ENCODE results near the gene GPC6.

The GPC6 gene

DNA sequence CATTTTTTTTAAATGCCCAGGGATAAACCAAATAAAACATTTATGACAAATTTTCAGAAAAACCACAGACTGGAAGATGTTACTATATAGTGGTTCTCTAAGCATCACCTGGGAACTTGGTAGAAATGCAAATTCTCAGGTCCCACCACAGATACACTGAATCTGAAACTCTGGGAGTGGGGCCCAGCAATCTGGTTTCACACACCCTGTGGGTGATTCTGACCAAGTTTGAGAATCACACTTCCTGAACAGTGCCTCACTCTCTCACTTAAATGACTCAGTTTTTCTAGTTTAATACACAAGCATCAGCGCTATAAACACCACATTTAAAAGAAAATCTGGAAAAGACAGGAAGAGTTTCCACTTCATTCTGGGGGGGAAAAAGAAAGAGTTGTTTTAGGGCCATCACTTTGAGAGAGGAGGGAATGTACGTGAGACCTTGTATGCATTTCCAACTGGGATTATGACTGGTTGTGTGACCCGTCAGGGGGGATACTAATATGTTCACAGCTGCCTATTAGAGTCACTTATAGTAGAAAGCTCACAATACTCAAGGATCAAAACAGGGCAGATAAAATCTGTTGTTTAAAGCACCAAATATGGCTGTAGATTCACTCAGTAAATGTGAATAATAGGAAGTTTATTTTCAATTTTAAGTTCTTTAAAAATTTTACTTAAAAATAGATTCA, 567.7 kb downstream of the GPC6 start:
- DNase-seq: no peak

DNA sequence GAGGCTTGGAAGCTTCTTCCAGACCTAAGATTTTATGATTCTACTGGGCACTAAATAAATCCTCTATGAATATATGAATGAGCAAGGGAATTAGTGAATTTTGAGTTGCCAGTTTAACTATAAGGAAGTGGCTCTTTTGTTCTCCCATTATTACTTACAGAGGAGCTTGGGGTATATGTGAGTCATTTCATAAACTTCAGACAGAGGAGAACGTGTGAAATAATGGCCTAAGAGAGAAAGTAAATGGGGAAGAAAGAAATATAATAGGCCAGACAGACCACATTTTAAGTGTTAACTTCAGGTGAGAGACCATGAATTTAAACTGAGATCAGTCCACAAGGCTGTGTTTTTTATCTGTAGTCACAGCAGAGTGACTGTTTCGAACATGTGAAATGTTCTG, 570.9 kb downstream of the GPC6 start:
- no peak for DNase-seq

DNA sequence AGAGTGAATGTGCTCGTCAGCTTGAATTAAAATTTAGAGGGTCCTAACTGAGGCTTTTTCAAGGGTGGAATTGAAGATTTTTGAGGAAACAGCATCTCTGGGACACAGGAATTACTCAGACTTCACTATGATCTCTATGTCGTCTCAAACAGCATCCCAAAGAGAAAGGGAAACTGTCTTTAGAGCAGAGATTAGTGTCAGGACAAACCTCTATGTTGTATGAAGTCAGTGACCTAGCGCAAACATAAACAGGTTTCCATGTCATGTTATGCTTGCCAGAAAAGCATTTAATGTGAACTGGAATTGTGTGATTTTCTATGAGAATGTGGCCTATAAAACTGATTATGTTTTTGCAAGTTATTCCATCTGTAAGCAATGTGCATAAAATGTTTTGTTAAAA, 573.7 kb downstream of the GPC6 start:
- DNase-seq: no peak

DNA sequence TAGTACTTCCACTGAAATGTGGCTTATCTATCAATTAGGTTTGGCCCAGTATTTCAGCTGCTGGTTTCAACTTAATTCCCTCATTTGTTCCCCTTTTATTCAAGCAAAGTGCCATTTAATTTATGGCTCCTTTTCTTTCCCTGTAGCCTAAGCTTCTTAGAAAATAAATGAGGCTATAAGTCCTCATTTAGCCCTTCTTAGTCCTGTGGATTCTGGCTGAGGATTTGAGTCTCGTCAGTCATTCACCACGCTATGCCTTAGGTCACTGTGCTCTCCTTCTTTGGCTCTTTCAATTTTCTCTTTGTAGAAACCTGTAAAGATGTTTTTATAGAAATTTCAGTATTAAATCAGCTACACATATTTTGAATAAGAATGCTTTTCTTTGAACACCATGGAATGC, 579.1 kb downstream of the GPC6 start:
- DNase-seq: no peak

DNA sequence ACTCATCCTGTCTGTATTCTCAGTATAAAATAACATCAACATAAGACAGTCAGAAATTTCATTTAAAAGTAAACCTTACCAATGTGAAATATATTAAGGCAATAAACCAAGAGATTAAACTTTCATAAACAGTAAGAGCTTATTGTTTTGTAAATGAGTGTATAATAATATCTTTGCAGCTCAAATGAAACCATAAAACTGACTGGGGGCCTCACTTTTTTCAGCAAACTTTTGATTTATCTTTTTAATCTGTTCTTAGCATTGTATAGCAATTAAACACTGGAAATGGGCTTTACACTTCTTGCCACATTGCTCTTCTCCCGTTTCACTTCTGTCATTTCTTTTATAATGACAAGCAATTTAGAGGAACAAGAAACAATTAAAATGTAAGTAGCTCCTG, 580.3 kb downstream of the GPC6 start:
- no peak for DNase-seq

DNA sequence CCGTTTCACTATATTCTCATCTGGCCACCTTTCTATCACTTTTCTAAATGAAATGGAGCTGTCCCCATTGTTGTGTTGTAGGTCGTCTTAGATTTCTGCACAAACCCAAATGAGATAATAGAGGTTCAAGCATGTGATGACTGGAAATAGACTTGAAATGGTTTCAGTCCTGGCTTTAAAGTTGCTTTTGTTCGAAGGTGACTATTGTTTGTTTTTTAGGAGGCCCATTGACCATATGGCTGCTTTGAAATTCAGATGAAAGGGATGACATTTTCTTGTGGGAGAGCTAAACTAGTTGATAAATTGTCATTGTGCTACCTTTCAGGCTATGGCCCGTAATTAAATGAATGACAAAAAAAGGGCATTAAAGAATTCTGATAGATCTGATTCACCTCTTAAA, 583.7 kb downstream of the GPC6 start:
- DNase-seq: no peak

DNA sequence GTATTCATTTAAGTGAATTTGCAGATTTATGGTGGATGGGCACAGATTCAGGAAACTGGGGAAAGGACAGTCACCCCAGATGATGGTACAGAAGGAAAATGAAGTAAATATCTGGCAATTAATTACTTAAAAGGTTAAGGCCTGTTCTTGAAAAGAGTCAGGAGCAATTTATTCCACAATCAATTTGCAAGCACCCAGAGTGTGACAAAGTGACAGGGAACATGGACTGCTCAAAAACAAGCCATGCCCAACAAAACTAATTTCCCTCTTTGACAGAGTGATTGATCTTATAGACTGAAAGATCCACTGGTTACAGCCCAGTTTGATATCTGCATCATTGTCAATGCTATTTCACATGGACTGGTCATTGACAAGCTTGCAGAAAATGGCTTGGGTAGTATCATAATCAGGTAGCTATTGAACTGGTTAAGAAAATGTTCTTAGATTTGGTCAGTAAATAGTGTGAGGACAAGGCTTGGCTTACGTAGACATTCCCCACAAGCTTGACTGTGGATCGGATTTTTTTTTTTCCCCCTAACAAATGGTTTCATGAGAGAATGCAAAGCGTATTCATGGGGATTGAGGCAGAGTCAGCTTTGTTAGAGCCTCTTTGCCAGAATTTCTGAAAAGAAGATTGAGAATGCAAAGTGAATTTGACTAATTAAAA, 584.6 kb downstream of the GPC6 start:
- DNase-seq: no peak

DNA sequence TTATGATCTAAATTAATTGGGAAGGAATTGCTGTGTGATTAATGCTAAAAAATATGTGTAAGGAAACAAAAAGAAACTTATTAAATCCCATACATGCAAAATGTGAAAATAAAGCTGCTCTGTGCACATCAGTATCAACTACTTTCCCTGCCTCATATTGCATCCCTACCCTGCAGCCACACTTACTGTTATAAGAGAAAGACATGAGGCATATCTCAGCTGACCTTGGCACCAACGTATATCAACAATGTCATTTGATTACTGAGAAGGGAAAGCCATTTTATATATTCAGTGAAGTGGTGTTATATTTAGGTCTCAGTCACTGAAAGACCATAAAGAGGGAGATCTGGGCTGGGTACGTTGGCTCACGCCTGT, 585.1 kb downstream of the GPC6 start:
- DNase-seq: no peak

DNA sequence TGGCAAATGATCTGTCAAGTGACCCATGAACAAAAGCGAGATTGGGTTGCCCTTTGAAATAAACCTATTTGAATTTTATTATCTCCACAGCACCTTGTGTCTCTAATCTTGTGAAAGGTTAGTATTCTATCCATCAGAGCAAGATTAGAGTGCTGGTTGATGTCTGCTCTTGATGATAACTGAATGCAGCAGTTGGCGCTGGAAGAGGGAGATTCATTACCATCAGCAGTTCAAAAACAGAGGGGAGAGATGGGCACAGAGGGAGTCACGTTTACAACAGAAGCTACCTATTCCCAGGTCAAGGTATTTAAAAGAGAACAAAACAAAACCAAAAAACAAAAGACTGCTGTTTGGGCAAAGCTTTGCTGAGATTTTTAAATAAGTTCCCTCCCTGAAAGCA, 588.1 kb downstream of the GPC6 start:
- no peak for DNase-seq

DNA sequence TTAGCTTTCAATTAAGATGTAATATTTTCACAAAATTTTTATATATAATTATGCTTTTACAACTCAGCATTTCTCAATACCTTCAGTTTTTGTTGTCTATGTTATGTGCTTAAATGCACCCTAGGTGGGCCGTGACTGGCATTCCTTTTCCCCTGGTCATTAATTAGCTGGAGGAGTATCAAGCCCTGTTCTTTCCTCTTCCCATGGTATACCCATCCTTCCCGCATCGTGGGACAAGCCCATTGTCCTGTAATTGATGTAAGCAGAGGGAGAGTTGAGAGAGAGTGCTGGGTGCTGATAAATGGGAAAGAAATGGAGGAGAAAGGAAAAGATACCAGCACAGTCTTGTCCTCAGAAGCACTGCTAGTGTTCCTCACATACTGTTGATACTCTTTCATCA, 591.7 kb downstream of the GPC6 start:
- DNase-seq: no peak

DNA sequence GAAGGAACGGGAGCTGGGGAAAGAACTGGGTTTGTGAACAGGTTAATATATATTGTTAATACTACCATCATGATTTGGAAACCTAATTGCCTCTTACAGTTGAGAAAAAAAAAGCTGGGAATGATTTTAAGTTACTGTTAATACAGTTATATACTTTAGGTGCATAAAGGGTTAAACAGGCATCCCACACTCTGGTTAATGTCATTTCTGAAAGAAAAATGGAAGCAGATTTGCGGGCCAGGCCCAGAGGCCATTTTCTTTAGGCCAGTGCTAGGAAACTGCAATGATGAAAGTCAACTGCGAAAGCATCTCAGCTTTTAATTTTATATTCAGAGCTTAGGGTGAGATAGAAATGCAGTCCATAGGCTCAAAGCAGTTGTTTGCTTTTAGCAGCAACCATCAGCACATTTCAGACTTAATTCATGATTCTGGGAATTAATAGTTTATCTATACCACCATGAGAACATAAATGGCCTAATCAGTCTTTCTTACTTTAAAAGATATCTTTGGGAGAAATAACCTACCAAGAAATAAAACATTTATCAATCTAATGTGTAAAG, 592.8 kb downstream of the GPC6 start:
- DNase-seq: no peak

DNA sequence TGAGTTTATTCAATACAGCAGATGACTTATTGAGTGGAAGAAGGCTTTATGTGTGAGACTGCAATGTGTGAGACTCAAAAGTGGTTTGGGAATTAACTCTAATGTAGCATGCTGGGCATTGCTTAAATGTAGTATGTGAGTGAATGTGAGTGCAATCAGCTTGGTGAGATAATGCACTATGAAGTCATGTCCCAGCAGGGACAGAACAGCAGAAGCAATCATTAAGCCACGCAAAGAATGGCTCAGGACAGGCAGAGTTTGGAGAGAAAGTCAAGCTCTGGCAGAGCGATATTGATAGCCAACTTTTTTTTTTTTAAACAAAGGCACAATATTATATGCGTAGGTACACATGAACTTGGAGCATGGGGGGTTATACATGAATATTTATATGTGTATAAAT, 597.7 kb downstream of the GPC6 start:
- DNase-seq: no peak

DNA sequence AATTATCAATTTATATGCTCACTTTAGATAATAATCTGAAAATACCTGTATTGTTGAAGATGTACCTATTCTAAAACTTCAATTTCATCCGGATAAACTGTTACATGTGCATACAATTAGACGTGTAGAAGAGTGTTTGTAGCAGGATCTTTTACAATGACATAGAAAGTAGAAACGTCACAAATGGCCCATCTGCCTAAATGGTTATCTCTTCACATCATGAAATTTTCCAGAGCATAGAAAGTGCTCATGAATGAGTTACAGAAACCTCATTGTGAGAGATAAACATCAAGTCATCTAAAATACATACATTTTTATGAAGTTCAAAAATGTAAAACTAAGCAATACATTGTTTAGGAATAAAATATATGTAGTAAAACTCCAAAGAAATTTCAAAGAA, 607.4 kb downstream of the GPC6 start:
- no peak for DNase-seq

DNA sequence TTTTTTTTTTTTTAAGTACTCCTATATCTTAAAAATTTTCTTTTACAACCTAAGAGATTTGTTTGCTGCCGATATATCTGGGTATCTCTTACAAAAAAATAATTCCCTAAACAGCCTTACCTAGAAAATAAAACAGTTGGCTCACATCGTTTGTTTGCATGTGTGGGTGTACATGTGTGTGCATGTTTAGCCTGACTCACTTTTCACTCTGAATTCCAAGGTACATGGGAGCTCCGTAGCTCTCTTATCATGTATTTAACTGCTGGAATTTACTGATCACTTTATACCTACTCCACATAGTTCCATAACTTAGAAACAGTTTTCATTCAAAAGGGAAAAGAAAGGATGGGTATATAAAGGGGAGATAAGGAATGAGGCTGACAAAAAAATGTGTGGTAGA, 616.5 kb downstream of the GPC6 start:
- DNase-seq: no peak

DNA sequence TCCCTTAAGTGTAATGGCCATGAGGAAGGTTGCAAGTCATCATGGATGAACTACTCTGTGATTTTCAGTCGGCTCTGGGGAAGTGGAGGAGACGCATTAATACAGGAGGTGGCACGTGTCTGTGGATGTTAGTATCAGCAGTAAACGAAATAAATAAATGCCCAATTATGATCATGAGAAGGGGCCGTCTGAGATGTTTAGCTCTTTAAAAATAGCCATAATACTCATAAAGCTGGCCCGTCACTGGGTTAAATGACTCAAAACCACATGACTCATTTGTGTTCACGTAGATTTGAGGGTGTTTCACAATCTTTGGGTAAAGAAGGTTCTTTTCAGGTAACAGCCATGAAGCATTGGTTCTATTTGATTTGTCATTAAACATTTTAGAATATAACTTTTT, 620.6 kb downstream of the GPC6 start:
- no peak for DNase-seq

DNA sequence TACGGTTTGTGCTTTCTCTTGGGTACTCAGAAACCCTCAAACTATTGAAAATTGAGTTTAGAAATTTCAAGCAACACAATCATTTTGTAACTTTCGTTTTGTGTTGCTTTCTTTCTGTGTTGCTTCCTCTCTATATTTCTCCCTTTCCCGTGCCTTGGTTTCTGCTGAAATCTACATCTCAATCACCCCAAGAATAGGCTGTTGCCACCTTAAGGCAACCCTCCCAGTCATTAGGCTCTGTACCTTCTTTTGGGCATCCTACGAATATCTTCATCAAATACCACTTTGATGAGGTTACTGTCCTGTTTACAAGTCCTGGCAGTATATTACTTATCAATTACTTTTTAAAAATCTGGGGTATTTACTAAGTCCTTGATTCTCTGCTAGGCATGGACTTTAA, 621.6 kb downstream of the GPC6 start:
- DNase-seq: no peak

DNA sequence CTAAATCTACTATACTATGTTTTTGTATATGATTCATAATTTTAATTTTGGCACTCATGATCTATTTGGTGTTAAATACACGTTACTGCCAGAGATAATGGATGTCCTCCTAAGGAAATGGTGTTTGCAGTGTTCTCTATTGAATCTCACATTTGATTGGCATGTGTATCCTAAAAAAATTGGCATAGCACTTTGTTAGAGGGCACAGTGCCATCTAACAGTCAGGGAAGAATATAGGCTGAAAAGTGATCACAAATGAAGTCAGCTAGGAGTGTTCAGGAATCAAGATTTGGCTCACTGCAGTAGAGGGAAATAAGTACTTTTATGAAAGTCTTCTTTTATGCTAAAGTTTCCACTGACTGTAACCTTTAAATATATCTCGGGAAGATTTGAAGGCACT, 624.6 kb downstream of the GPC6 start:
- no peak for DNase-seq

DNA sequence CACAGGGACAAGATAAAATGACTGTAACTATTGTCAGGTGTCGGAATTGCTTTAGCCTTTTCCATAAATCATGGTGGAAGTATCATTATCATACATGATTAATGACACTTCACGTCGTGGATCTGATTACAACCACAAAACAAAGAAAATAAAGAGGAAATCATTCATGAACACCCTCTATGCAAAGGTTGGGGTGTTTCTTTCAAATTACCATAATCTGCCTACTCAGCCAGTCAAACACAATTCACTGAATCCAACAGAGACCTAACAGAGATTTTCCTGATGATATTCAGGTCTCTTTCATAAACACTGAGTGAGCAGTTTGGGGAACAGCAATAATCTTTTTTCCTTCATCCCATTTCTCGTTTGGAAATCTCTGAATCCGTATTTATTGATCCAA, 627.3 kb downstream of the GPC6 start:
- DNase-seq: no peak

DNA sequence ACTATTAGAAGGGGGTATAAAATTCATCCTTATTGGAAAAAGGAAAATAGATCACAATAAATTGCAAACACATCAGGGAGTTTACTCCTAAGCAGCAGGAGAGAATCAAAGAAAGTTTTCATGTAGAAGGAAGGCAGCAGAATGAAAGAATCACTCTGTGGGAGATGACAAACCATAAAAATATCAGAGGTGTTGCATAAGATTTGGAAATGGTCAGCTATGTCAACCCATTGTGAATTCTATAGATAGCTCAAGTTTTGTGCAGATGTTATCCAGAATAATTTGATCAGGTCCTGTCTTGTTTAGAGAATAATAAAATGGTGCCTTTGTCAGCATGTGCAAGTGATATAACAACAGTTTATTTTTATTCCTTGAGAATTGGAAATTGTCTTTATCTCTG, 630.5 kb downstream of the GPC6 start:
- DNase-seq: no peak

DNA sequence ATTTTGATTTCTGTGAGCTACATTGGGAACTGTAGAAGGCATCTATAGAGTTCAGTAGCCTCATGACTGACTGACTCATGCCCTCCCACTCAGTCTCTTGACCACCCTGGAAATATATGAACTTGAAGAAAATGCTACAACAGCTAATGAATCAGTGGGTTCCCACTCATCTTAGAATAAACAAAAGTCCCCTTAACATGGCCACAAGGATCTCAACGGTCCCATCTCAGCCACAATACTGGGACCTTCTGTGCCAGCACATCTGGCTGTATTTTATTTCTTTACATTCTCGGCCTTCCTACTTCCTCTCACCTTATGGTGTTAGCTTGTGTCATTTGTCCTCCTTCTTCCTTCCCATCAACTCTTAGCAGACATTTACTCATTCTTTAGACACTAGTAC, 633.1 kb downstream of the GPC6 start:
- DNase-seq: no peak

DNA sequence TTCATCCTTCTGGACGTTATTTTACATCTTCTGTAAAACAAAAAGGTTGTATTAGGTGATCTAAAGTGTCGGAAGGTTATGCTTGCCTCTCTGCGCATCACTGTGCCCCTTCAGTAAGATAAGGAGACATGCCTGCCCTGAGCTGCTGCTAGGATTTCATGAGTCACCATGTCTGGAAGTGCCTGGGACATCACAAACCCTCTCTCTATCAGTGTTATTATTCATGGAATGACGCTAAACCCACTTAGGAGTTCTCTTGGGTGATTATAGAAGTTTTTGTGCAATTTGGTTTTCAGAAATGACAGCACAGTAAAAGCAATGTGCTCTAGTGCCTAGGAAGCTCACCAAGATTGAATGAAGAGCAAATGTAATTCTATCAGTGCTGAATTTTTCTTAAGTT, 635.2 kb downstream of the GPC6 start:
- no peak for DNase-seq

DNA sequence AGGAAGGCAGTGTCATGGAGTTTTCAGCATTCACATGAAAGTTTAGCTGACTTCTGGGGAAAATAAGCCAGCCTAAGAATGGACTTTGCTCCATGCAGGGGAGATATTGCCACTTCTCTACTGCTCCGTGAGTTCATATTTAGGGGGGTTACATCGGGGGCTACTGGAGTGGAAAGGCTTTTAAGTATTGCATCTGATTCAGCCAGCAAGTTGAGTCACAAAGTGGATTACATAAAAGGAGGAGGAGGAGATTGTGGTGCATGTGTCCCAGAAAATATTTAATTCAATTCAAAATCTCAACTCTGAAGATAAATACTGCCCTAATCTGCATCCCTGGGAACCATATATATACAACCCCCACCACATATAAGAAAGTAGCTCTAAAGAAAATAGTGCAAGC, 635.7 kb downstream of the GPC6 start:
- no peak for DNase-seq

DNA sequence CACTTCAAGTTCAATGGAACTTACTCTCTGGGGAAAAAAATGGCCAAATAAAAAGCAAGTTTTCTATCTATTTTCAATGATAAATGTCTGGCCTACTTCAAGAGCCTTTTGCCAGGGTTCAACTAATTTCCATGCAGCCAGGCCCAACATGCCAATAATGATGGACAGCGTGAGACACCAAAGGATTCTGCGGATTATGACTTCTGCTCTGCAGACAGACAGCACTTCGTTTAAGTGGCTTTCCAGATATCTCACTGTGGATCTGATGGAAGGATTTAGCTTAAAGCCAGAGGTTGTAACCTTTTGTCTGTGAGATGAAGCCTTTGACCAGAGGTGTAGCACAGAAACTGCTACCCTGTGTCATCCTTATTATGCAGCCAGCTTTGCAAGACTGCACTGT, 638.6 kb downstream of the GPC6 start:
- no peak for DNase-seq

DNA sequence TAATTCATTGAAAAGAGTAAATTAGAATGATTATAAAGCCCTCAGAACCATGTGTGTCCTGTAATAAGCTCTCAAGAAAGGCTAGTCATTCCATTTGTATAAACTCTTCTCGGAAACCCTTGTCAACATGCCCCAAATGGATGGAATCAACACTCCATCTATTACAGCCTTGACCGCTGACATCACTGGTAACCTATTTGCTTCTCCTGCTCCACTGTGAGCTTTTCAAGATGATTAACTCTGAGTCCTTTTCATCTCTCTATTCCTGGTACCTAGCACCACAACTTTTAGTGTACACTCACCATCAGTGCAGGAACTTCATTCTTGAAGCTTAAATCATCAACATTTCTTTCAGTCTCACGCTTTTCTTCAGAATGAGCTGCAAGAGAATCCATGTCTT, 640.9 kb downstream of the GPC6 start:
- no peak for DNase-seq

DNA sequence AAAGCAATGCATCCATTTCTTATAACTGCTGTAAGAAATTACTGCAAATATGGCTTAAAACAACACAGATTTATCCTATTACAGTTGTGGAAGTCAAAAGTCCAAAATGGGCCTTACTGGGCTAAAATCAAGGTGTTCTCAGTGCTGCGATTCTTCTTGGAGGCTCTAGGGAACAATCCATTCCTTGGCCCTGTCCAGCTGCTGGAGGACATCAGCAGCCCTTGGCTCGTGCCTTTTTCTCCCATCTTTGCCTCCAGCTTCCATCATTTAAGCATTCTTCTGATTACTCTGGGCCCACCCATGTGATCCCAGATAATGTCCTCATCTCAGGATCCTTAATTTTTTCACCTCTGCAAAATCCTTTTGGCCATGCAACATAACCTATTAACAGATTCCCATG, 645.8 kb downstream of the GPC6 start:
- no peak for DNase-seq

Measured in effector CD8-positive, alpha-beta T cell (primary cell).